ENCODE data around the gene HIPK2.

Gene HIPK2

DNA sequence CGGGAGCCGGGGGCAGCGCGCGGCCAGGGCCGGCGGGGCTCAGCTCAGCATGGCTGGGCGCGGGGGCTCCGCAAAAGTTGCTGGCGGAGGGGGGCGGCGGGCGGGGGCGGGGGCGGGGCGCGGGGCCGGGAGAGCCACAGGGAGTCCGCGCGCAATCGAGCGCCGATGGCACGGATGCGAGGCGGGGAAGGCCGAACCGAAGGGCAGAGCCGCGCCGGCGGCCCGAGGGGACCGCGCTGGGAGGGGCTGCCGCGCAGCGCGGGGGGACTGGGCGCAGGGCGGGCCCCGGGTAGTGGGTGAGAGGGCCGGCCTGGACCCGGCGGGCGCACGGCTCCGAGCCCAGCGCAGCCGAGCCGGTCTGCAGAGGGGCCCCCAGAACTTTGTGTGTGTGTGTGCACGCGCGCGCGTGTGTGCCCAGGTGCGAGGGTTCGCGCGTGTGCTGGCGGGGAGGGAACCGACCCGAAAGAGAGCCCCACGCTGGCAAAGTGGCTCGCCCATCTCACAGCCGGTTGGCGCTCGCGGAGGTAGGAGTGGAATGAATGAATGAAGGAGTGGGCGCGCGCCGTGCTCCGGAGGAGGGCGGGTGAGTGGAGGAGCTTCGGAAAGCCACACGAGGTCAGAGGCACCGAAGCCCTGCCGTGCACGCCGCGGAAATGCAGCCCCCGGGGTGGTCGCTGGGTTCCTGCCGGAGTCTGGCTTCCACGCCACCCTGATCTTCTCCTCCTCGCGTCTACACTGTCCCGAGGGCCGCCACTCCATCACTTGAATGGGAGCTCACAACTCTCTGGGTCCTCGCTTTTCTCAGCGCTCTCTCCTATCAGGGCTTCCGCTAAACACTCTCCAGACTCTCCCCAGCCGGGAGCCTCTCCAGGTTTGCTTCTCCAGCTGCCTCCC, at the start of gene HIPK2:
Gene HIPK2 (minus strand): TSS at position 51 of the 894 bp plus-strand sequence. CDS start 375 bp downstream, outside the sequence.
- DNase-seq (ENCODE audit: low read depth in 2 of 2), result peak; percentile 54 to 65

DNA sequence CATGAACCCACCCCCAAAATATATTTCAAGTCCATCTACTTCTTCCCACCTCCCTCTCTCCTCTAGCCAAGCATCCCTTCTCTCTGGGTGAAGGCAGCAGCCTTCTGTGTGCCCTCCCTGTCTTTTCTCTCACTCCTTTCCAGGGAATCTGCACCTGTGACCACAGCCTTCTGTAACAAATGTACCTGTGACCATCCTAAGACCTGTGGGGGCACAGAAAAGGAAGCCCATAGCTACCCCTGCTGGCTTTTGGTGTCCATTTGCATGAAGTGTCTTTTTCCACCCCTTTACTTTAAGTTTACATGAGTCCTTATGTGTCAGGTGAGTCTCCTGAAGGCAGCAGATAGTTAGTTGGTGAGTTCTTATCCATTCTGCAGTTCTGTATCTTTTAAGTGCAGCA, 49.2 kb upstream of the HIPK2 start:
- no peak for DNase-seq (ENCODE audit: low read depth in 2 of 2)

DNA sequence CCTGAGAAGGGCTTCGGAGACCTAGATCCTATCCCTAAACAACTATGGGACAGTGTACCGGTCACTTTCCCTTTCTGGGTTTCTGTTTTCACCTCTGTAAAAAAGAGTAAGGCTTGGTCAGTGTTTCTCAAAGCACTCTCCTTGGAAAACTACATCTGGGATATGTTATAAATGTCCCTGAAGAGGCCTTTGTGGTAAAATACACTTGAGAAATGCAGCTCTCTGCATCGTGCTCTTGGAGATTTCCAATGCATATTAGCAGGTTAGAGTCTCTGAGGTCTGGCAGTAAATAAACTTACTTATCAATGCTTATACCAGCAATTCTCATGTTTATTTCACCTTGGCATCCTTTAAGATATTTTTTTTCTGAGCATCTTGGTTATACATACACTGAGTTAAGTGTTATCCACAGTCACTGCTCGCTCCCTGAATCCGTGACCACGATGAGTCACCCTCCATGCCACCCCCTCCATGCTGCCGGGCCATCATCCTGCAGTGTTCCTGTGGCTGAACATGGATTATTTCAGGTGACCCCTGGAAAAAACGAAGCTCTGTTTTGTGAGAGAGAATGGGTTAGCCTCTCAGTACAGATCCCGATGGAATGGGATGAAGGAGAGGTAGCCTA, 48.0 kb upstream of the HIPK2 start:
- DNase-seq (ENCODE audit: low read depth in 2 of 2), result no peak

DNA sequence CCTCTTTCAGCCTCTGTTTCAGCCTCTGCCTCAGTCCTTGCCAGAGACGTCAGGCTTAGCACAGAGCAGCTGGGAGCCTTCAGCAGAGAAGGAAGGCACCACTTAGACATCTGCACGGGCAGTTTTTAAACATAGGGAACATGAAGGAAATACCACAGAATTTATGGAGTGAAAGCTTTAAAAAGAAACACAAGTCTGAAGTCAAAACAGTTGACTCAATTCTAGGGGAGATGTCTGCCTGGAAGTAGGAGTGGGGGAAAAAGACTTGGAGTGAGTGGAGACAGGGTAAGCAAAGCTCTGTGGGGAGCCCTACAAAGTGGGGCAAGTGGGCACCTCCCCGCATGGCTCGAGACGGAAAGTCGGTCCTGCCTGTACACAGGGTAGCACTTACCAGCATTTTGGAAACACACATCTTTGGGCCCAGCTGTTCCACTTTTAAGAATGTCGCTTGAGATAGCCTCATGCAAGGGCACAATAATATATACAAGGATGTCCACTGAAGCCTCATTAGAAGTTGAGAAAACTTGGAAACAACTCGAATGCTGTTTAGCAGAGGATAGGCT, 46.2 kb upstream of the HIPK2 start:
- no peak for DNase-seq (ENCODE audit: low read depth in 2 of 2)

DNA sequence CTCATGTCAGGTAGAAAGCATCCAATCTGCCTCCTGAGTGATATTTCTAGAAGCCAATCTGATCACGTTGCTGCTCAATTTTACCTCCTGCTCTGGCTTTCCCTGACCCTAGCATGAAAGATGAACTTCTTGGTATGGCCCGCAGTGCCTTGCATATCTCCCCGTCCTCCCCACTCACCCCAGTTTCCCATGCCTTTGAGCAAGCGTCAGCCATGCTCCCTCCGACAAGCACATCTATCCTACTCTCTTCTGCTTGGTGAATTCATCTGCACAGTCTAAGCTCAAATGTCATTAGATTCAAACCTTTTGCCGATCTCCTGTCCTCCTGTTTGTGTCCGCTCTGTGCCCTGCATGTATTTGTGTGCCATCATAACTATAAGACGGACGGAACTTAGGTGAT, 45.1 kb upstream of the HIPK2 start:
- no peak for DNase-seq (ENCODE audit: low read depth in 2 of 2)

DNA sequence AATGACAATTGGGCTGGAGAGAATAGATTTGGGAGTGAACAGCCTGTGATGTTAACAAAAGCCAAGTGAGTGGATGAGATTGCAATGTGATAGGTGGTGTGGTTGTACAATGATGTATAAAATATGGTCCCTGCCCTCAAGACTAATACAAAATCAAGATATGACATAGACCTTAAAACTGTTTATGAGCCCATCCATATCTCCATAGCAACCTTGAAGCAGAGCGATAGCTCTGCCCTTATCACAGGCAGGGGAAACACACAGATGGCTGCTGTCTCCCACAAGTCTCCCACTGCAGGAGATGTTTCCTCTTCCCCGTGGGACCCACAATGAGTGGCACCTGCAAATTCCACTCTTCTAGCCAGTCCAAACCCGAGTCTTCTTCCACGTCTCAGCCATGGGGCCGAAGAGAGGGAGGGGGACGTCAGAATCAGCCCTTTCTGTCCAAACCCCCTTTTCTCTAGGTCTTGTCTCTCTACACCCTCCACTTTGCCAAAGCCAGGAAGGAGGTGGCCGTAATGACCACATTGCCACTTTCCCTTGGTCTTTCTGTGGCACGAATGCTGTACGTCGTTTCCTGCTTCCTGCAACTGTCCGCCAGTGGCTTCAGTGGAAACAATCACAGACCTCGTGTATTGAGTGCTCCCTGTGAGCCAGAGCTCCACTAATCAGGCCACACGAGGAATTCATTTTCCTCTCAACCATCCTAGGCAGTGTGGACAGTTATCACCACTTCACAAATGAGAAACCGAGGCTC, 43.7 kb upstream of the HIPK2 start:
- no peak for DNase-seq (ENCODE audit: low read depth in 2 of 2)

DNA sequence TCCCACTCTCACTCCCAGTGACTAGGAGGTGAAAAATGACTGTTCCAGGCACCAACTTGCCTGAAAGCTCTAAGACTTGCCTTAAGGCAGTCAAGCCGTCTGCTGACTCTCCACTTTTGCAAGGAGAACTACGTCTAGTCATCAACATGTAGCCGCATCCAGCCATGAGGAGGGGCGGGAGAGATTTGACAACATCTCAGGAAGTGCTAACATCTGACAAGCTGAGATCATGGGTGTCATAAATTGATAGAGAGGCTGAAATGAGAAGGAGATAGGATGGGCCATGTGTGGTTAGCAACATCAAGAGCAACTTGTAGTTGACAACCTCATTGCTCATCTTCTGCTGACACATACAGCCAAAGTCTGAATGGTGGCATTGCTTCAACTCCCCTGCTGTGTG, 42.3 kb upstream of the HIPK2 start:
- no peak for DNase-seq (ENCODE audit: low read depth in 2 of 2)

DNA sequence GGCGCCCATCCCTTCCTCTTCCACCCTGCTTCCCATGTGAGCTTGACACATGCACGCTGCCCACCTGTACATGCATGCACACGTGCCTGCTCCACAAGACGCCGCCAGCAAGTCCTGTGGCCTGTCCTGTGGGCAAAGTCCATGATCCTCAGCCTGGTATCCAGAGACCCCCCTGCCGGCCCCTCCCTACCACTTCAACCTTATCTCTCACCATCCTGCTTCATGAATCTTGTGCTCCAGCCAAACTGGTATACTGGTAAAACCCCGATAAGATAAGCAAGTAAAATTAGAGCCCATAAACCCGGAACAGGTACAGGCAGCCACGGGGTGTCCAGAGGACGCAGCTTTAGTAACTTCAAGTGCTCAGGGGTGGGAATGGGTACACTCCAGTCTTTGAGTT, 39.5 kb upstream of the HIPK2 start:
- DNase-seq (ENCODE audit: low read depth in 2 of 2), result no peak

DNA sequence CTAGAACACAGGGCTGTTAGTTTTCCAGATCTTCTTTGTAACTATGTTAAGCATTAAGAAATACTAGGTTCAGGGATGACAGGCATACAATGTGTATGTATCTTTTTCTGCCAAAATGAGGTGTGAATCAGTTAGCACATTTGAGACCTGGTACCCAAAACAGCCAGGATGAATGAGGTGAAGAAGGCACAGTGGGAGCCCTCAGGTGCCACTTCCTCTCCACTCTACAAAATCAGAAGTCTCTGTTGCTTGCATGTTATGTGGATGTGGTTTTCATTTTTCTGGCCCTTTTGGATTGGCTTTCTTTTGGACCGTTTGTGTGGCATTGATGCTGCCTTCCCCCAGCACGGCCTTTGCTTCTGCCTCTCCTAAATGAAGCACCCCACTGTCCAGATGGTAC, 35.9 kb upstream of the HIPK2 start:
- DNase-seq (ENCODE audit: low read depth in 2 of 2), result no peak

DNA sequence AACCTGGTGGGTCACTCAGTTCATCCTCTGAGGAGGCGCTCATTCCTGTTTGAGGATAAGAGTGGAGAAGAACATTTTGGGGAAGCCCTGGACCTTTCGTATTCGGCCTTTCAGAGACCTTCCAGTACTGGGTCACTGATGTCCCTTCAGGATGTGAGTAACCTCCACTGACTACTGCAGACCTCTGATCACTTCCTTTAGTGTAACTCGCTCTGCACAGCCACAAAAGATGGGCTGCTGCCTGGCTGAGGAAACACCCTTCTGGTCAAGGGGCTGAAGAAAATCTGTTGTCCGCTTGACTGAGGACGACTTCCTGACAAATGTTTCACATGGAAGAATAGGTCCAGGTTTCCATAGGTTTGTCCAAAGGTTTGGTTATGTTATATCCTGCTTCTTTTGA, 35.4 kb upstream of the HIPK2 start:
- DNase-seq (ENCODE audit: low read depth in 2 of 2), result no peak

DNA sequence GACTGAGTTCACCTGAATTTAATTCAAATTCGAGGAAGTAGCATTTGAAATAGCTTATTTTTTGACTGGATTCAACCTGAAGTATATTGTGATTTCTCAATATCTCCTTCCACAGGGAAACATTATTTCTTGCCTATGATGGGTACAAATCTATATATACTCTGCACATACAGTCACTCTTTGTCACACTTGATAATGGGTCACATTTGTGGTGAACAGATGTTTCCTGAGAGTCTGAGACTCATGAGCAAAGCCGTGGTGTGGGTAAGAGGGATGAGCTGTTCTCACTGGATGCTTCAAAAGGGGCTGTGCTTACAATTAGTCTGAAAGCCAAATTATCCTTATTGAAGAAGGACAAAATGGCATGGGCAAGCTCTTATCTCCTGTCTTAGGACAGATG, 33.3 kb upstream of the HIPK2 start:
- DNase-seq (ENCODE audit: low read depth in 2 of 2), result no peak

DNA sequence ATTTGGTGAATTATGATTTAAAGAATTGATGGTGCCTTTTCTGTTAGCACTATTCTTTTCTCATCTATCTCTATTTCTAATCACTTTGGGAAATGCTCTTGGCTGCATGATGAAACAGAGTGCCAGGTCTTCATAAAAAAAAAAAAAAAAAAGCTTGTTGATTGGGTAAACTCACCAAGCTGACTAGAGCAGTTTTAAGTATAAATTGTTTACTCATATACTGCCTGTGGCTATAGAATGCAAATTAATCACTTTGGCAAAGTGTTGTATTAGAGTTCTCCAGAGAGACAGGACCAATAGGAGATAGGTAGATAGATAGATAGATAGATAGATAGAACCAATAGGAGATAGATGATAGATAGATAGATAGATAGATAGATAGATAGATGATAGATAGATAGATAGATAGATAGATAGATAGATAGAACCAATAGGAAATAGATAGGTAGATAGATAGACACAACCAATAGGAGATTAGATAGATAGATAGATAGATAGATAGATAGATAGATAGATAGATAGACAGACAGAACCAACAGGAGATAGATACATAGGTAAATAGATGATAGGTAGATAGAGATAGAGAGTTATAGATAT, 31.1 kb upstream of the HIPK2 start:
- DNase-seq (ENCODE audit: low read depth in 2 of 2), result no peak

DNA sequence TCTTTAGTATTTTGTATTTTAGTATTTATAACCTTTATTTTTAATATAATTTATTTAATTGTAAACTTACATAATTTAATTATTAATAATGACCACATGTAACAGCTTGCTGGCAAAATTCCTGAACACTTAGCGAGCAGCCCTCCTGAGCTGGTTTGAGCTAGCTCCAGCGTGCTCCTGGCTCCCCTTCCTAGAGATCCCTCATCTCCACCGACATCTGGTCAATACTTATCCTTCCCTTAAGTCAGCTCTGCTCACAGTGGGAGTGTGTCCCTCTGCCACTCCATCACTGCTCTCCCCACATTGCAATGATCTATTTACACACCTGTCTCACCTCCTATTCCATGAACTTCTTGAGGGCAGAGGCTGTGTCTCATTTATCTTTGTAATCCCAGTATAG, 30.6 kb upstream of the HIPK2 start:
- DNase-seq (ENCODE audit: low read depth in 2 of 2), result no peak

DNA sequence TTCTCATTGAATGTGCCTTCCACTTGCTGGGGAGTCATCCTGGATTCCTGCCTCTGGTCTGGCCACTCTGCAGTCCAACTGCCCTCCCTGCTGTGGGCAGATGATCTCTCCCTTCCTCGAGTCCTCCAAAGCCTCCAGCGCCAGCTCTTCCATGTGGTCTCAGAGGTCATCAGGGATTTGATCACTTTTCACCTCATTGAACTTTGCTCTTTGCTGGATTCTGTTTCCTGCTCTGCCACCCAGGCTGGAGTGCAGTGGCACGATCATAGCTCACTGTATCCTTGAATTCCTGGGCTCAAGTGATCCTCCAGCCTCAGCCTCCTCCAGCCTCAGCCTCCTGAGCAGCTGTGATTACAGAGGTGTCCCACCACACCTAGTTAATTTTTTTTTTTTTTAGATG, 29.2 kb upstream of the HIPK2 start:
- DNase-seq (ENCODE audit: low read depth in 2 of 2), result no peak

DNA sequence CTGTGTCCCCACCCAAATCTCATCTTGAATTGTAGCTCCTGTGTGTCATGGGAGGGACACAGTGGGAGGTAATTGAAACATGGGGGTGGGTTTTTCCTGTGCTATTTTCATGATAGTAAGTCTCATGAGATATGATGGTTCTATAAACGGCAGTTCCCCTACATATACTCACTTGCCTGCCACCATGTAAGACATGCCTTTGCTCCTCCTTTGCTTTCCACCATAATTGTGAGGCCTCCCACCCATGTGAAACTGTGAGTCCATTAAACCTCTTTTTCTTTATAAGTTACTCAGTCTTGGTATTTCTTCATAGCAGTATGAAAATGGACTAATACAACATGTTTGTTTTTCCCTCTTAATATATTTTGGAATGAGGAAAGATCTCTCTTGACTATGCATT, 26.8 kb upstream of the HIPK2 start:
- DNase-seq (ENCODE audit: low read depth in 2 of 2), result no peak

DNA sequence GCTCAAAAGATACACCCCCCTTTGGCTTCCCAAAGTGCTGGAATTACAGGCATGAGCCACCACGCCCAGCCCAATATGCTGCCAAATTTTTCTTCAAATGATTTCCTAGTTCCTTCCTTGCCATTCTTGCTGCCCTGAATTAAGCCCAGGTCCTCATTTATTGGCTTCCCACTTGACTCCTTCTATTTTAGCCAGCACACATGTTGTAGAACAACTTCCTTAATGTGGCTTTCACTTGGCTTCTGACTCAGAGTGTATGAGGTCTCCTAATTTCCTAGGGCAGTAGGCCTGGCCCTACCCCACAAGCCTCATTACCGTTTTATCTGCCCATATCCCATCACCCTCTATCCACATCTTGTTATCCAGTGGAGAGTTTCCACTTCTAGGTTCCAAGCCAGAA, 21.8 kb upstream of the HIPK2 start:
- no peak for DNase-seq (ENCODE audit: low read depth in 2 of 2)

DNA sequence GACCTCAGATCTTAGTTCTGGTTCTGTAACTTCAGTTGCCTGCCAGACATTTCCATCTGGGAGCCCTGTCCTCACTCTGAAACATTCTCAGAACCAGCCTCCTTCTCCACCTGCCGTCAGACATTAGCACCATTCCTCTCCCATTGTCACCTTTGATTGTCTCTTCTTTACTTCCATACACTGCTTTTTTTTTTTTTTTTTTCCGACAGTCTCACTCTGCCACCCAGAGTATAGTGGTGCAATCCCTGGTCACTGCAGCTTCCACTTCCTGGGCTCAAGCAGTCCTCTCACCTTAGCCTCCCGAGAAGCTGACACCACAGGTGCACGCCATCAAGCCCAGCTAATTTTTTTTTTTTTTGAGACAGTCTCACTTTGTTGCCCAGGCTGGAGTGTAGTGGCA, 21.1 kb upstream of the HIPK2 start:
- no peak for DNase-seq (ENCODE audit: low read depth in 2 of 2)

DNA sequence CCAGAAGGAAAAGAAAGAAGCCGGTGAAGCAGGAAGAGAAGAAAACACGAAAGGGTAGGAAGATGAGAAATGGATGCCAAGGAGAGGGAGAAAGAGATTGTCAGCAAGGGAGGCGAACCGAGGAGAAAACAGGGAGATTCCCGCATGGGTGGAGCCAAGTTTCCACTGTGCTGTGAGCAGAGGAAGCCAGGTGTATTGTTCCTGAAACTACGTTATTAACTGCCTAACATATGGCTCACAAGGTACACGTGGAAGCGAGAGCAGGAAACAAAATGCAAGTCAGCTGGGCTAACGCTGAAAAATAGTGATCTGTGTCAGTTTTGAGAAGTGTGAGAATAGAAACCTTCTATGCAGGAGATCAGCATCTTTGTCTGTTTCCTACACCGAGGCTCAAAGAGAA, 20.4 kb upstream of the HIPK2 start:
- DNase-seq (ENCODE audit: low read depth in 2 of 2), result no peak

DNA sequence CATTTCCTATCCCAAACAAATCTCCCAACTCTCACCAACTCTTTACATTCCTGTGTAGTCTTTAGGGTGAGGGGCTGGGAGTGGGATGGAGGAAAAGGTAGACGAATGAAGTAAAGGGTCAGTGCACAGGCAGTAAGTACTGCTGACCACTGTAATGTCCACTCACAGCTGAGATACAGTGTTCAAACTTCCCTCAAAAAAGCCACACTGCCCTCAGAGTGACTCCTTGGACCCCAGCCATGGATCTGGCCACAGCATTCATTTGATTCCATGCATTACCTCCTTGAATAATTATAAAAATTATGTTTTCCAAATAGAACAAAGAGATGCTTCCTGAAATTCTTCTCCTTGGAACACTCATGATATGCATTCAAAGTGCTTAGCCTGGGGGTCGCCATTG, 19.8 kb upstream of the HIPK2 start:
- DNase-seq (ENCODE audit: low read depth in 2 of 2), result no peak

DNA sequence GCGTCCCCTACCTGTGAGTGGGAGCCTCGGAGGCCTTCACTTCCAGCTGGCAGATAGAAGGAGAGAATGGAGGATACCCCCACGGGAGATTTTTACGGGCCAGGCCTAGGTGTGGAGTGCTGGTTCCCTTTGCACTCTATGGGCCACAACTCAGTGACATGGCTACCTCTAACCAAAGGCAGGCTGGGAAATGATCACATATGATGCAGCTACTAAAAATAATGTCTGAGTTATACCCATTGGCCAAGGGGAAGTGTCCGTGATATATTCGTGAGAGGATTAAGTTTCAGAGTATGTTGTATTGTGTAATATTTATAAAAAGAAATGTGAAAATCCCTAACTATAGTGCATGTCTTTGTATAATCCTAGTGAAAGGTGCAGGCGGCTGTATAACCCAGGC, 13.5 kb upstream of the HIPK2 start:
- no peak for DNase-seq (ENCODE audit: low read depth in 2 of 2)

DNA sequence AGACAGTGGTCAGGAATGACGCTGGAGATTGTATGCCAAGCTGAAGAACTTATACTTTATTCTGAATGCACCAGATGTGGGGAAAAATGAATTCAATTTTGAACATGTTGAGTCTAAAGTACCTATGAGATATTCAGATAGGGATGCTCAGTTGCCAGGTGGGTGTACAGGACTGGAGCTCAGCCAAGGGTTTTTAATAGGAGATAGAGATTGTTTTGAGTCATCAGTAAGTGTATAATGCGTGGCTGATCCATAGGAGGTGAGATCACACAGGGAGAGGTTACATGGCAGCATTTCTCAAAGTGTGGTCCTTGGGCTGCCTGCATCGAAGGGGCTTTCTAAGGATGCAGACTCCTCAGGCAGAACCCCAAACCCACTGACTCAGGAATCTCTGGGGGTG, 6.8 kb upstream of the HIPK2 start:
- DNase-seq (ENCODE audit: low read depth in 2 of 2), result no peak

Measured in stimulated activated CD8-positive, alpha-beta memory T cell treated with anti-CD3 and anti-CD28 coated beads, Interleukin-15, amount 100 ng/mL, for 4 hours (primary cell).